Adipose tissue (tissue), 3 donors: Measurements from ENCODE around the gene ISCA2. TPM values are rescaled to one million over a fixed set of nuclear protein-coding genes. Genes with fewer than 3 reads are reported as not detected.
"Not testable (repeated sequence)": the region's sequence is repeated elsewhere in the genome, so short reads cannot be mapped to it uniquely, and the experiment has no call there.

Source experiments
- H3K27ac ChIP-seq: one replicate; pipeline ENCODE4 v1.5.1; 2013; ENCODE audit warnings: low read depth, low read length
- WGBS, 3 donors: extraction: QIAGEN DNeasy Blood & Tissue Kit; methylation state at CpG; one replicate each; pipeline ENCODE4 v1.1.7; 2013; 5-methylcytosine and 5-hydroxymethylcytosine counted together
- polyA plus RNA-seq, 3 donors: library from polyadenylated mRNA; stranded (reverse); fragments of 200-250 nt; gene quantifications; one replicate each; pipeline ENCODE4 v1.2.3, GENCODE V29; 2013
- donor health status: healthy with polysubstance abuse.
- donor health status: Bipolar disorder and iron deficiency.
- donor health status: healthy.

ISCA2 gene
- polyA plus RNA-seq, result 10 to 100 TPM; 13.0 to 18.5 (median 13.0) TPM

- WGBS, 3 donors, result 0 to 1% (median 1%) methylated on average over 65 to 73 of the region's 73 CpGs
- peak within 1 kb of the TSS; percentile 78 for H3K27ac ChIP-seq
Measured at GRCh38 chr14:74493343-74494261, at the start of gene ISCA2. TSS of gene ISCA2 (plus strand) at chr14:74493765. CDS start at chr14:74493775, 10 bp downstream.

GRCh38 chr14:74444866-74445265 lies 48.7 kb upstream of the ISCA2 start:
- 24 to 49% (median 48%) methylated on average over 3 of the region's 3 CpGs for WGBS, 3 donors
- H3K27ac ChIP-seq, result no peak overlapping the region

GRCh38 chr14:74454397-74454796 lies 39.2 kb upstream of the ISCA2 start:
- H3K27ac ChIP-seq, result not testable (repeated sequence)
- WGBS, 3 donors, result 69 to 81% (median 70%) methylated on average over 5 of the region's 5 CpGs

GRCh38 chr14:74456684-74457564 lies 36.6 kb upstream of the ISCA2 start:
- no peak overlapping the region for H3K27ac ChIP-seq
- 80 to 84% (median 81%) methylated on average over 17 of the region's 17 CpGs for WGBS, 3 donors

GRCh38 chr14:74457565-74457895 lies 36.0 kb upstream of the ISCA2 start:
- 77 to 83% (median 80%) methylated on average over 4 of the region's 4 CpGs for WGBS, 3 donors
- H3K27ac ChIP-seq, result no peak overlapping the region

GRCh38 chr14:74459289-74459946 lies 34.1 kb upstream of the ISCA2 start:
- WGBS, 3 donors, result 69 to 75% (median 74%) methylated on average over 10 of the region's 10 CpGs
- no peak overlapping the region for H3K27ac ChIP-seq

GRCh38 chr14:74459976-74460375 lies 33.6 kb upstream of the ISCA2 start:
- no peak overlapping the region for H3K27ac ChIP-seq
- WGBS, 3 donors, result 64 to 81% (median 71%) methylated on average over 6 of the region's 6 CpGs

- 89 to 95% (median 94%) methylated on average over 3 of the region's 3 CpGs for WGBS, 3 donors
- no peak overlapping the region for H3K27ac ChIP-seq
Measured at GRCh38 chr14:74462993-74463392, 30.6 kb upstream of the ISCA2 start.

GRCh38 chr14:74463697-74464096 lies 29.9 kb upstream of the ISCA2 start:
- WGBS, 3 donors, result 82 to 90% (median 88%) methylated on average over 5 of the region's 5 CpGs
- no peak overlapping the region for H3K27ac ChIP-seq

GRCh38 chr14:74464785-74465184 lies 28.8 kb upstream of the ISCA2 start:
- H3K27ac ChIP-seq, result no peak overlapping the region
- 87 to 95% (median 91%) methylated on average over 3 of the region's 3 CpGs for WGBS, 3 donors

GRCh38 chr14:74465335-74465734 lies 28.2 kb upstream of the ISCA2 start:
- no peak overlapping the region for H3K27ac ChIP-seq
- 81 to 100% (median 100%) methylated on average over 2 of the region's 2 CpGs for WGBS, 3 donors

- H3K27ac ChIP-seq, result no peak overlapping the region
- 90 to 96% (median 91%) methylated on average over 3 of the region's 3 CpGs for WGBS, 3 donors
Measured at GRCh38 chr14:74468513-74468912, 25.1 kb upstream of the ISCA2 start.

- 75 to 81% (median 76%) methylated on average over 7 of the region's 7 CpGs for WGBS, 3 donors
- H3K27ac ChIP-seq, result no peak overlapping the region
Measured at GRCh38 chr14:74469548-74470518, 23.7 kb upstream of the ISCA2 start.

GRCh38 chr14:74472601-74473000 lies 21.0 kb upstream of the ISCA2 start:
- WGBS, 3 donors, result 81 to 93% (median 82%) methylated on average over 2 of the region's 2 CpGs
- no peak overlapping the region for H3K27ac ChIP-seq

- H3K27ac ChIP-seq, result no peak overlapping the region
- WGBS, 3 donors, result 69 to 88% (median 79%) methylated on average over 2 of the region's 2 CpGs
Measured at GRCh38 chr14:74474376-74474775, 19.2 kb upstream of the ISCA2 start.

GRCh38 chr14:74475678-74476077 lies 17.9 kb upstream of the ISCA2 start:
- H3K27ac ChIP-seq, result no peak overlapping the region
- 54 to 74% (median 61%) methylated on average over 3 of the region's 3 CpGs for WGBS, 3 donors

GRCh38 chr14:74476107-74476506 lies 17.5 kb upstream of the ISCA2 start:
- no peak overlapping the region for H3K27ac ChIP-seq
- WGBS, 3 donors, result 45 to 90% (median 88%) methylated on average over 4 of the region's 4 CpGs

GRCh38 chr14:74476607-74477006 lies 17.0 kb upstream of the ISCA2 start:
- 91 to 98% (median 91%) methylated on average over 3 of the region's 3 CpGs for WGBS, 3 donors
- no peak overlapping the region for H3K27ac ChIP-seq
